ENCODE measurements around the gene TDRD7.

The TDRD7 gene

GRCh38 chr9:97505845-97506244, 93.9 kb downstream of the TDRD7 start:
- TF ChIP-seq YY1 (IDR thresholded peaks at IDR 0.05; ENCODE audit: low read depth) (no peak), TAF1 (IDR thresholded peaks at IDR 0.05; ENCODE audit: low read depth) (no peak), NFIC (IDR thresholded peaks at IDR 0.05) (no peak)

- TF ChIP-seq RAD21 (IDR thresholded peaks at IDR 0.05; ENCODE audit: low read depth) (no peak), CREB1 (IDR thresholded peaks at IDR 0.05; ENCODE audit: low read depth) (no peak), NFIC (IDR thresholded peaks at IDR 0.05) (no peak), FOXM1 (IDR thresholded peaks at IDR 0.05; ENCODE audit: borderline replicate concordance, low read depth) (no peak), ZBTB7A (IDR thresholded peaks at IDR 0.05; ENCODE audit: low read depth) (no peak), REST (IDR thresholded peaks at IDR 0.05; ENCODE audit: low read depth) (no peak), CEBPB (IDR thresholded peaks at IDR 0.05) (no peak), TAF1 (IDR thresholded peaks at IDR 0.05; ENCODE audit: low read depth) (no peak)
Measured at GRCh38 chr9:97506306-97506705, 94.4 kb downstream of the TDRD7 start.

- TF ChIP-seq REST (IDR thresholded peaks at IDR 0.05; ENCODE audit: low read depth) (no peak), NFIC (IDR thresholded peaks at IDR 0.05) (no peak), USF1 (IDR thresholded peaks at IDR 0.05) (no peak), TEAD4 (IDR thresholded peaks at IDR 0.05) (no peak), FOXM1 (IDR thresholded peaks at IDR 0.05; ENCODE audit: borderline replicate concordance, low read depth) (no peak), MAX (IDR thresholded peaks at IDR 0.05) (no peak), CEBPB (IDR thresholded peaks at IDR 0.05) (no peak), YY1 (IDR thresholded peaks at IDR 0.05; ENCODE audit: low read depth) (no peak), TAF1 (IDR thresholded peaks at IDR 0.05; ENCODE audit: low read depth) (no peak), EP300 (IDR thresholded peaks at IDR 0.05; ENCODE audit: borderline replicate concordance) (no peak), ZBTB7A (IDR thresholded peaks at IDR 0.05; ENCODE audit: low read depth) (no peak)
Measured at GRCh38 chr9:97506787-97507186, 94.9 kb downstream of the TDRD7 start.

GRCh38 chr9:97507428-97507984, 95.6 kb downstream of the TDRD7 start:
- TF ChIP-seq MAX (IDR thresholded peaks at IDR 0.05) (no peak), TCF12 (IDR thresholded peaks at IDR 0.05; ENCODE audit: low read depth) (no peak), ZBTB7A (IDR thresholded peaks at IDR 0.05; ENCODE audit: low read depth) (no peak), TAF1 (IDR thresholded peaks at IDR 0.05; ENCODE audit: low read depth) (no peak), REST (IDR thresholded peaks at IDR 0.05; ENCODE audit: low read depth) (no peak), YY1 (IDR thresholded peaks at IDR 0.05; ENCODE audit: low read depth) (no peak), NFIC (IDR thresholded peaks at IDR 0.05) (no peak), USF1 (IDR thresholded peaks at IDR 0.05) (no peak), CREB1 (IDR thresholded peaks at IDR 0.05; ENCODE audit: low read depth) (no peak), EGR1 (IDR thresholded peaks at IDR 0.05) (no peak), CEBPB (IDR thresholded peaks at IDR 0.05) (no peak), FOXM1 (IDR thresholded peaks at IDR 0.05; ENCODE audit: borderline replicate concordance, low read depth) (no peak)

- TF ChIP-seq USF1 (IDR thresholded peaks at IDR 0.05), result no peak
- no peak for TF ChIP-seq ZBTB7A (IDR thresholded peaks at IDR 0.05; ENCODE audit: low read depth)
- no peak for TF ChIP-seq RAD21 (IDR thresholded peaks at IDR 0.05; ENCODE audit: low read depth)
- TF ChIP-seq CEBPB (IDR thresholded peaks at IDR 0.05), result no peak
- TF ChIP-seq FOXM1 (IDR thresholded peaks at IDR 0.05; ENCODE audit: borderline replicate concordance, low read depth), result no peak
- no peak for TF ChIP-seq TAF1 (IDR thresholded peaks at IDR 0.05; ENCODE audit: low read depth)
- TF ChIP-seq TCF12 (IDR thresholded peaks at IDR 0.05; ENCODE audit: low read depth), result no peak
- TF ChIP-seq REST (IDR thresholded peaks at IDR 0.05; ENCODE audit: low read depth), result no peak
- no peak for TF ChIP-seq CREB1 (IDR thresholded peaks at IDR 0.05; ENCODE audit: low read depth)
- no peak for TF ChIP-seq EGR1 (IDR thresholded peaks at IDR 0.05)
- TF ChIP-seq MAX (IDR thresholded peaks at IDR 0.05), result no peak
Measured at GRCh38 chr9:97508852-97509251, 97.0 kb downstream of the TDRD7 start.

All from Ishikawa (cell line).